HCT116 (cell line): ENCODE results near the gene HOXA1. TPM values are rescaled to one million over a fixed set of nuclear protein-coding genes. Genes with fewer than 3 reads are reported as not detected.
A peak's percentile ranks its signal among the peaks of the same experiment; 100 is the strongest.

Experiments used
- ATAC-seq: fragments of 200-7000 bp; cut with Tn5 transposase; 2 replicates; pipeline ENCODE4 v1.9.1; 2020; ENCODE audit warnings: mild to moderate bottlenecking, moderate library complexity
- BruUV-seq: library from RNA; stranded (reverse); fragments of 400-500 nt; replicated peaks from 2 replicates; lab custom pipeline; 2021; lab: Mats Ljungman, UMichigan
- CTCF ChIA-PET: fragments of 300-600 bp; sonication (Branson Sonifier 250); formaldehyde crosslinking; loops from one replicate; lab custom pipeline; 2021; ENCODE audit warnings: antibody characterized with exemption; lab: Charles Lee
- POLR2A ChIA-PET: fragments of 300-600, 350-600 bp; sonication (Branson Sonifier 250); formaldehyde crosslinking; loops from one replicate; lab custom pipeline; 2021; ENCODE audit warnings: antibody characterized with exemption; lab: Charles Lee
- RAD21 ChIA-PET, 2 experiments: fragments of 300-600 bp; sonication (Branson Sonifier 250); formaldehyde crosslinking; loops; one replicate each; lab custom pipeline; 2023; ENCODE audit warnings: low total read pairs in 2 of 2; ENCODE audit not compliant: uncharacterized antibody in 2 of 2, unreplicated experiment in 2 of 2, low non-redundant PET in 1 of 2; lab: Charles Lee
- DNase-seq: peaks from one replicate; pipeline ENCODE4 v3.0.0-alpha.2; 2010; ENCODE audit warnings: low read depth, low spot score
- H2AFZ ChIP-seq: fragments of 200-600 bp; shearing (Covaris generic), sonication (generic); 2 replicates; pipeline ENCODE4 v1.6.1; 2017; ENCODE audit warnings: low read depth, mixed run types, mixed read lengths, antibody characterized with exemption, low read length; ENCODE audit not compliant: poor library complexity, severe bottlenecking
- H3K27ac ChIP-seq: 2 replicates; pipeline ENCODE4 v1.5.1; 2012; ENCODE audit warnings: low read depth, low read length
- H3K27me3 ChIP-seq: fragments of 200-600 bp; sonication (generic); 2 replicates; pipeline ENCODE4 v1.6.1; 2016; ENCODE audit warnings: mixed run types, low read length, mixed read lengths; ENCODE audit not compliant: insufficient read depth
- H3K36me3 ChIP-seq, 2 experiments: fragments of 200-500 bp in 1 of 2; fragments of 200-600 bp in 1 of 2; sonication (Bioruptor generic) in 1 of 2; sonication (generic) in 1 of 2; 2 replicates each; pipeline versions ENCODE4 v1.5.1 to v1.6.1; 2014 to 2016; ENCODE audit warnings: low read length in 2 of 2, inconsistent platforms in 1 of 2, mixed read lengths in 1 of 2, mixed run types in 1 of 2; ENCODE audit not compliant: insufficient read depth in 2 of 2, control insufficient read depth in 1 of 2
- H3K4me1 ChIP-seq, 2 experiments: fragments of 200-600 bp in 1 of 2; sonication (generic) in 1 of 2; 2 replicates each; pipeline versions ENCODE4 v1.5.1 to v1.6.1; 2012 to 2017; ENCODE audit warnings: low read length in 2 of 2, inconsistent platforms in 1 of 2, mild to moderate bottlenecking in 1 of 2, mixed read lengths in 1 of 2, mixed run types in 1 of 2, moderate library complexity in 1 of 2; ENCODE audit not compliant: insufficient read depth in 2 of 2, control insufficient read depth in 1 of 2
- H3K4me2 ChIP-seq: fragments of 200-600 bp; sonication (generic); 2 replicates; pipeline ENCODE4 v1.6.1; 2017; ENCODE audit warnings: mixed run types, low read length, mixed read lengths
- H3K4me3 ChIP-seq, 2 experiments: fragments of 200-600 bp in 1 of 2; sonication (generic) in 1 of 2; replicated peaks in 1 of 2; 2 replicates each; pipeline ENCODE4 v1.5.1; 2011 to 2016; ENCODE audit warnings: low read length in 2 of 2, control low read depth in 1 of 2, low read depth in 1 of 2, mild to moderate bottlenecking in 1 of 2, mixed read lengths in 1 of 2, mixed run types in 1 of 2
- H3K79me2 ChIP-seq: fragments of 200-600 bp; sonication (generic); 2 replicates; pipeline ENCODE4 v1.6.1; 2017; ENCODE audit warnings: mild to moderate bottlenecking, mixed run types, low read length, moderate library complexity, mixed read lengths; ENCODE audit not compliant: insufficient read depth
- H3K9ac ChIP-seq: fragments of 200-600 bp; sonication (generic); 2 replicates; pipeline ENCODE4 v1.6.1; 2016; ENCODE audit warnings: low read length, mixed read lengths
- H3K9me2 ChIP-seq: fragments of 200-600 bp; sonication (generic), shearing (Covaris generic); 2 replicates; pipeline ENCODE4 v1.6.1; 2017; ENCODE audit warnings: mixed run types, mild to moderate bottlenecking, moderate library complexity; ENCODE audit not compliant: insufficient read depth
- H3K9me3 ChIP-seq, 2 experiments: fragments of 200-500 bp in 1 of 2; fragments of 200-600 bp in 1 of 2; sonication (Bioruptor generic) in 1 of 2; sonication (generic) in 1 of 2; 2 replicates each; pipeline ENCODE4 v1.6.1; 2014 to 2017; ENCODE audit warnings: low read length in 2 of 2, mixed read lengths in 2 of 2, inconsistent platforms in 1 of 2, low read depth in 1 of 2, mild to moderate bottlenecking in 1 of 2, mixed run types in 1 of 2, moderate library complexity in 1 of 2; ENCODE audit not compliant: control insufficient read depth in 1 of 2, insufficient read depth in 1 of 2
- H4K20me1 ChIP-seq: fragments of 200-600 bp; sonication (generic), shearing (Covaris generic); 2 replicates; pipeline ENCODE4 v1.6.1; 2017; ENCODE audit warnings: mixed run types, mild to moderate bottlenecking, moderate library complexity; ENCODE audit not compliant: insufficient read depth
- EGR1 ChIP-seq: IDR thresholded peaks from 2 replicates; pipeline ENCODE4 v1.6.1; 2012; ENCODE audit warnings: low read depth
- EZH2 ChIP-seq: fragments of 200-600 bp; sonication (generic); IDR thresholded peaks from 2 replicates; pipeline ENCODE4 v1.6.1; 2017; ENCODE audit warnings: antibody characterized with exemption, mixed run types
- JUND ChIP-seq: IDR thresholded peaks from 2 replicates; pipeline ENCODE4 v1.6.1; 2012
- POLR2AphosphoS5 ChIP-seq: IDR thresholded peaks from 2 replicates; pipeline ENCODE4 v1.6.1; 2011; ENCODE audit warnings: mild to moderate bottlenecking, low read depth, low read length, moderate library complexity
- RAD21 ChIP-seq: IDR thresholded peaks from 2 replicates; pipeline ENCODE4 v1.6.1; 2012; ENCODE audit warnings: low read depth, mild to moderate bottlenecking
- SIN3A ChIP-seq: IDR thresholded peaks from 2 replicates; pipeline ENCODE4 v1.6.1; 2012; ENCODE audit warnings: low read depth
- TCF7L2 ChIP-seq: IDR thresholded peaks from 2 replicates; pipeline ENCODE4 v1.7.0; 2011; ENCODE audit warnings: borderline replicate concordance, inconsistent platforms; ENCODE audit not compliant: insufficient read depth, insufficient read length; ENCODE audit errors: extremely low read depth
- intact Hi-C: fragments of 100-400 bp; cut with micrococcal nuclease; formaldehyde crosslinking; loops from 2 replicates; pipeline ENCODE4 v1.10.0; 2022
- total RNA-seq: library from RNA; stranded (reverse); gene quantifications from one replicate; pipeline ENCODE4 v1.2.1, GENCODE V29; 2021; ENCODE audit not compliant: unreplicated experiment
- TF ChIP-seq, protein P1 (sequence below), 3 experiments: fragments of 200-600 bp in 1 of 3; sonication (generic) in 1 of 3; IDR thresholded peaks in 2 of 3; conservative IDR thresholded peaks in 1 of 3; 2 replicates each; pipeline ENCODE4 v1.5.1; 2012 to 2017; ENCODE audit warnings: low read depth in 2 of 3, low read length in 2 of 3, antibody characterized with exemption in 1 of 3, borderline replicate concordance in 1 of 3, control low read depth in 1 of 3, mild to moderate bottlenecking in 1 of 3, mixed read lengths in 1 of 3, mixed run types in 1 of 3, moderate library complexity in 1 of 3; ENCODE audit not compliant: insufficient read depth in 1 of 3

HOXA1 gene
- total RNA-seq, 1 experiment from 2014 or later, result 2.8 TPM

- TF ChIP-seq SIN3A (no peak), JUND (no peak), TCF7L2 (no peak)
- TF ChIP-seq, protein P1, sequence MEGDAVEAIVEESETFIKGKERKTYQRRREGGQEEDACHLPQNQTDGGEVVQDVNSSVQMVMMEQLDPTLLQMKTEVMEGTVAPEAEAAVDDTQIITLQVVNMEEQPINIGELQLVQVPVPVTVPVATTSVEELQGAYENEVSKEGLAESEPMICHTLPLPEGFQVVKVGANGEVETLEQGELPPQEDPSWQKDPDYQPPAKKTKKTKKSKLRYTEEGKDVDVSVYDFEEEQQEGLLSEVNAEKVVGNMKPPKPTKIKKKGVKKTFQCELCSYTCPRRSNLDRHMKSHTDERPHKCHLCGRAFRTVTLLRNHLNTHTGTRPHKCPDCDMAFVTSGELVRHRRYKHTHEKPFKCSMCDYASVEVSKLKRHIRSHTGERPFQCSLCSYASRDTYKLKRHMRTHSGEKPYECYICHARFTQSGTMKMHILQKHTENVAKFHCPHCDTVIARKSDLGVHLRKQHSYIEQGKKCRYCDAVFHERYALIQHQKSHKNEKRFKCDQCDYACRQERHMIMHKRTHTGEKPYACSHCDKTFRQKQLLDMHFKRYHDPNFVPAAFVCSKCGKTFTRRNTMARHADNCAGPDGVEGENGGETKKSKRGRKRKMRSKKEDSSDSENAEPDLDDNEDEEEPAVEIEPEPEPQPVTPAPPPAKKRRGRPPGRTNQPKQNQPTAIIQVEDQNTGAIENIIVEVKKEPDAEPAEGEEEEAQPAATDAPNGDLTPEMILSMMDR (IDR thresholded peaks at IDR 0.05 in 2 of 3, conservative IDR thresholded peaks at IDR 0.05 in 1 of 3; ENCODE audit: borderline replicate concordance in 1 of 3, insufficient read depth in 1 of 3, low read depth in 2 of 3, low read length in 2 of 3), result no peak
- CTCF ChIA-PET, result no interaction called here
Observed at GRCh38 chr7:27083646-27084045, 12.2 kb downstream of the HOXA1 start.

DNA sequence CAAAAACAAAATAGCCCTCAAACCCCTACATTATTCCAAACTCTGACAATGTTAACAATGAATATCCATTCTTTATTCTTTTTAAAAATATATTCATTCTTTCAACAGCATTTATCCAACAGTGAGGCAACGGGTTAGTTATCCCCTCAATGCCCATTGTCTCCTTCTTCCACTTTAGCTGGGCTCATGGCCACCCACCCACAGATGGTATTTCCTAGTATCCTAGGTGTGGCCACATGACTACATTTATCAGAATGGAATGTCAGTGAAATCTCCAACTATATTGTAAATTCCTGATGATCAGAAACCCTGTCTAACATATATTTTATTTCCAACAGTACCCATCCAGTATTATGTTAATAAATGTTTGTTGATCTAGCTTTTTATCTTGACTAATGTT lies 13.6 kb downstream of the HOXA1 start:
- H3K79me2 ChIP-seq, result no peaks in the 10 kb centered on the region
- ChIA-PET POLR2A (no interaction called here), CTCF (no interaction called here), RAD21 (no interaction called here)
- peaks cover 0 to 36% of the 10 kb centered on the region in 2 experiments; a peak in 2 of 4 replicates for H3K4me1 ChIP-seq
- no peak for TF ChIP-seq EZH2
- no peak for TF ChIP-seq POLR2AphosphoS5
- TF ChIP-seq EGR1, result no peak
- TF ChIP-seq TCF7L2, result no peak
- no peak for TF ChIP-seq RAD21
- no peak overlapping the region for H3K27ac ChIP-seq
- ATAC-seq (peak; percentile 70), DNase-seq (no peak)
- peak overlapping the region; percentile 48 for H3K4me2 ChIP-seq
- peak overlapping the region; percentile 34 for H2AFZ ChIP-seq
- no peaks in the 10 kb centered on the region for H3K9me2 ChIP-seq
- intact Hi-C loops, result no loop called here
- no peaks in the 10 kb centered on the region for H4K20me1 ChIP-seq
- no peaks in the 10 kb centered on the region for H3K27me3 ChIP-seq
- no peaks in the 10 kb centered on the region for H3K36me3 ChIP-seq
- no peak overlapping the region for H3K9ac ChIP-seq
- H3K4me3 ChIP-seq, result no peak overlapping the region
- BruUV-seq, result no TSS peak
- H3K9me3 ChIP-seq, result no peaks in the 10 kb centered on the region

More at GRCh38 chr7:27083646-27084045, 12.2 kb downstream of the HOXA1 start:
- Histone ChIP-seq H3K4me1 (peaks cover 0 to 36% of the 10 kb centered on the region in 2 experiments; a peak in 2 of 4 replicates), H3K27ac (no peak overlapping the region), H3K4me2 (no peak overlapping the region), H3K36me3 (no peaks in the 10 kb centered on the region), H3K79me2 (no peaks in the 10 kb centered on the region), H2AFZ (no peak overlapping the region), H3K4me3 (no peak overlapping the region), H3K27me3 (no peaks in the 10 kb centered on the region), H4K20me1 (no peaks in the 10 kb centered on the region), H3K9ac (no peak overlapping the region), H3K9me3 (no peaks in the 10 kb centered on the region), H3K9me2 (no peaks in the 10 kb centered on the region)
- DNase-seq (no peak), ATAC-seq (no peak)
- ChIA-PET POLR2A (interaction anchor here (1.0 to 1.2 kb wide), 2 partner anchors 11 to 13 kb away, joined by 3 to 5 read pairs; no protein-coding TSS in a partner anchor), RAD21 (no interaction called here)
- BruUV-seq, result no TSS peak
- intact Hi-C loops, result no loop called here
